Thyroid gland (tissue), 4 donors: ENCODE results near the gene DCDC1.

Source experiments
- CTCF ChIP-seq, 6 experiments: fragments of 200-600 bp in 3 of 6; fragments of 450-650 bp in 3 of 6; sonication (generic) in 3 of 6; IDR thresholded peaks; one replicate each; pipeline ENCODE4 v1.5.1; 2016 to 2019; ENCODE audit warnings: antibody characterized with exemption in 6 of 6, mild to moderate bottlenecking in 2 of 6, inconsistent platforms in 1 of 6, moderate library complexity in 1 of 6
- POLR2A ChIP-seq, 2 donors: fragments of 450-650 bp; IDR thresholded peaks; one replicate each; pipeline ENCODE4 v1.6.1; 2017; ENCODE audit warnings: antibody characterized with exemption in 2 of 2, mild to moderate bottlenecking in 2 of 2, moderate library complexity in 1 of 2

GRCh38 chr11:31050061-31050765 lies 319.3 kb downstream of the DCDC1 start:
- no peak for TF ChIP-seq CTCF (IDR thresholded peaks at IDR 0.05)
- no peak for TF ChIP-seq POLR2A (IDR thresholded peaks at IDR 0.05)
